Gastroesophageal sphincter (tissue), 4 donors: ENCODE measurements around the gene FKBP15. TPM values are rescaled to one million over a fixed set of nuclear protein-coding genes. Genes with fewer than 3 reads are reported as not detected.

ENCODE experiments used
- ATAC-seq: fragments of 150-250 bp; one replicate; pipeline ENCODE4 v1.9.1; 2016; ENCODE audit warnings: mild to moderate bottlenecking, moderate library complexity
- H3K27ac ChIP-seq, 4 donors: fragments of 200-600 bp; sonication (generic) in 3 of 4; 1 replicate in 3 of 4; 2 replicates in 1 of 4; pipeline ENCODE4 v1.5.1; 2016 to 2019
- H3K27me3 ChIP-seq: fragments of 200-600 bp; sonication (generic); one replicate; pipeline ENCODE4 v1.5.1; 2019
- H3K36me3 ChIP-seq, 2 donors: fragments of 200-600 bp; sonication (generic); one replicate each; pipeline ENCODE4 v1.5.1; 2019; ENCODE audit warnings: control low read depth in 1 of 2
- H3K4me1 ChIP-seq, 3 donors: fragments of 200-600 bp; sonication (generic); 1 replicate in 2 of 3; 2 replicates in 1 of 3; pipeline ENCODE4 v1.5.1; 2016 to 2019; ENCODE audit warnings: control low read depth in 2 of 3
- H3K4me3 ChIP-seq, 2 donors: fragments of 200-600 bp; sonication (generic); one replicate each; pipeline ENCODE4 v1.5.1; 2019; ENCODE audit warnings: mild to moderate bottlenecking in 1 of 2, moderate library complexity in 1 of 2
- H3K9me3 ChIP-seq, 3 donors: fragments of 200-600 bp; sonication (generic); one replicate each; pipeline ENCODE4 v1.5.1; 2017 to 2019; ENCODE audit warnings: control low read depth in 2 of 3
- EP300 ChIP-seq: sonication (generic); formaldehyde crosslinking; IDR thresholded peaks from one replicate; pipeline ENCODE4 v1.6.1; 2017; ENCODE audit warnings: antibody characterized with exemption, mild to moderate bottlenecking
- POLR2A ChIP-seq, 2 donors: fragments of 450-650 bp; IDR thresholded peaks; one replicate each; pipeline ENCODE4 v1.6.1; 2017; ENCODE audit warnings: antibody characterized with exemption in 2 of 2, mild to moderate bottlenecking in 2 of 2, moderate library complexity in 1 of 2
- POLR2AphosphoS5 ChIP-seq: sonication (generic); formaldehyde crosslinking; IDR thresholded peaks from one replicate; pipeline ENCODE4 v1.6.1; 2017; ENCODE audit warnings: antibody characterized with exemption
- WGBS, 2 donors: methylation state at CpG; one replicate each; pipeline ENCODE4 v1.1.5; 2018; ENCODE audit warnings: low coverage in 1 of 2; 5-methylcytosine and 5-hydroxymethylcytosine counted together
- total RNA-seq, 4 donors: library from RNA; depleted of rRNA; stranded (reverse); fragments of >200 nt; gene quantifications; one replicate each; pipeline ENCODE4 v1.1.0, GENCODE V29; 2016
- TF ChIP-seq, protein P1 (sequence below), 4 experiments: fragments of 200-600 bp in 2 of 4; fragments of 450-650 bp in 2 of 4; sonication (generic) in 1 of 4; IDR thresholded peaks; one replicate each; pipeline ENCODE4 v1.5.1; 2017 to 2019; ENCODE audit warnings: antibody characterized with exemption in 4 of 4, mild to moderate bottlenecking in 2 of 4, moderate library complexity in 2 of 4

The FKBP15 gene
- total RNA-seq, 4 donors from 2014 or later, result 20.2 to 30.7 (median 22.7) TPM

DNA sequence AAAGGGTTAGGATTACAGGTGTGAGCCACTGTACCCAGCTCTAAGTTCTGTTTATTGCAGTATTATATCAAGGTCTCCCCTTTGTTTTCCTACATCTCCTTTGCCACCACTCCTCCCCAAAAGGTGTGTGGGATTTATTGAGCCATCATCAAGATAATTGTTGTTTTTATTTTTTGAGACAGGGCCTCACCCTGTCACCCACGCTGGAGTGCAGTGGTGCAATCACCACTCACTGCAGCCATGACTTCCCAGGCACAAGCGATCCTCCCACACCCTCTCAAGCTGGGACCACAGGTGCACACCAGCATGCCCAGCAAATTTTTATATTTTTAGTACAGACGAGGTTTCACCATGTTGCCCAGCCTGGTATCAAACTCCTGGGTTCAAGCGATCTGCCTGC is 24.8 kb upstream of the FKBP15 start:
- TF ChIP-seq POLR2A (IDR thresholded peaks at IDR 0.05), result no peak
- TF ChIP-seq, protein P1, sequence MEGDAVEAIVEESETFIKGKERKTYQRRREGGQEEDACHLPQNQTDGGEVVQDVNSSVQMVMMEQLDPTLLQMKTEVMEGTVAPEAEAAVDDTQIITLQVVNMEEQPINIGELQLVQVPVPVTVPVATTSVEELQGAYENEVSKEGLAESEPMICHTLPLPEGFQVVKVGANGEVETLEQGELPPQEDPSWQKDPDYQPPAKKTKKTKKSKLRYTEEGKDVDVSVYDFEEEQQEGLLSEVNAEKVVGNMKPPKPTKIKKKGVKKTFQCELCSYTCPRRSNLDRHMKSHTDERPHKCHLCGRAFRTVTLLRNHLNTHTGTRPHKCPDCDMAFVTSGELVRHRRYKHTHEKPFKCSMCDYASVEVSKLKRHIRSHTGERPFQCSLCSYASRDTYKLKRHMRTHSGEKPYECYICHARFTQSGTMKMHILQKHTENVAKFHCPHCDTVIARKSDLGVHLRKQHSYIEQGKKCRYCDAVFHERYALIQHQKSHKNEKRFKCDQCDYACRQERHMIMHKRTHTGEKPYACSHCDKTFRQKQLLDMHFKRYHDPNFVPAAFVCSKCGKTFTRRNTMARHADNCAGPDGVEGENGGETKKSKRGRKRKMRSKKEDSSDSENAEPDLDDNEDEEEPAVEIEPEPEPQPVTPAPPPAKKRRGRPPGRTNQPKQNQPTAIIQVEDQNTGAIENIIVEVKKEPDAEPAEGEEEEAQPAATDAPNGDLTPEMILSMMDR (IDR thresholded peaks at IDR 0.05), result no peak
- no peak for TF ChIP-seq EP300
- TF ChIP-seq POLR2AphosphoS5, result no peak
- Histone ChIP-seq H3K27me3 (no peaks in the 10 kb centered on the region), H3K27ac (no peak overlapping the region), H3K36me3 (no peaks in the 10 kb centered on the region), H3K4me1 (no peaks in the 10 kb centered on the region), H3K9me3 (no peaks in the 10 kb centered on the region), H3K4me3 (no peak overlapping the region)
- ATAC-seq, result no peak
- 93 to 100% methylated on average over 2 to 4 of the region's 4 CpGs for WGBS, 2 donors

DNA sequence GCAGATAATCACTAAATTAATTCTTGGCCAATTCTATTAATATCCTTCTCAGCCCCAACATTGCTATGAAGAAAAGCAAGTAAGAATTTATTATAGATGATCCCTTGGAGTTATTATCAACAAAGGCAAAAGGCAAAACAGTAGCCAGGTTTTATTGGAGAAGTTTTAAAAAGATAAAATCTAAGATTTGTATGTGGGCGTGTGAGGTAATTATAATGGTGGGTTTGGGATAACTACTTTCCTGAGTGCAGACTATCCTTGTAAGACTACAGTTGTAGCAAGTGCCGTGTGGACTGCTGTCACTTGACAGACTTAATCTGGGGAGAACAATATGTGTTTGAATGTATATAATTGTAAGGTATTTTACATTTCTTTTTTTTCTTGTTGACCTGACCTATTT is 23.5 kb upstream of the FKBP15 start:
- no peaks in the 10 kb centered on the region for H3K27me3 ChIP-seq
- no peak overlapping the region for H3K27ac ChIP-seq
- 75 to 79% methylated on average over 2 of the region's 2 CpGs for WGBS, 2 donors
- H3K9me3 ChIP-seq, result no peaks in the 10 kb centered on the region
- no peak for ATAC-seq
- H3K36me3 ChIP-seq, result no peaks in the 10 kb centered on the region
- no peak for TF ChIP-seq POLR2AphosphoS5
- TF ChIP-seq EP300, result no peak
- TF ChIP-seq POLR2A (IDR thresholded peaks at IDR 0.05), result no peak
- TF ChIP-seq, protein P1 (IDR thresholded peaks at IDR 0.05), result no peak
- H3K4me1 ChIP-seq, result no peaks in the 10 kb centered on the region
- no peak overlapping the region for H3K4me3 ChIP-seq

DNA sequence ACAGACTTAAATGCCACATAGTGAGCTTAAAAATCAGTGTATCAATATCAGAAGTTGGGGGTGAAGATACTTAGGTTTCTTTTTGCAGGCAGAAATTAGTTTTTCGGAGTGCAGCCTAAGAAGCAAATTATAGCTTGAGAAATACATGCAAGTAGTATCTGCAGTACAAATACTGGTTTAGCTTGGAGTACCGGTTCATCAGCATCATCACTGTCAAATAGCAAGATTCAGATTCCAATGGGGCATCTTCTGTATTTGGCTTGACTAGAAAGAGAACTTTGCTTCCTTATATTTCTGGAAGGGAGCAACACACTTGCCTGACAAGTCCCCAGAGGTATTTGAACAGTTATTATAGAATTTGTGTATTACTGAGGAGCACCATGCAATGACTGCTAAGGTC is 20.1 kb upstream of the FKBP15 start:
- TF ChIP-seq EP300 (no peak), POLR2AphosphoS5 (no peak), POLR2A (IDR thresholded peaks at IDR 0.05) (no peak)
- TF ChIP-seq, protein P1 (IDR thresholded peaks at IDR 0.05), result no peak
- H3K27ac ChIP-seq, result no peak overlapping the region
- H3K27me3 ChIP-seq, result no peaks in the 10 kb centered on the region
- no peak overlapping the region for H3K4me3 ChIP-seq
- 96 to 100% methylated on average over 2 of the region's 2 CpGs for WGBS, 2 donors
- no peaks in the 10 kb centered on the region for H3K36me3 ChIP-seq
- H3K4me1 ChIP-seq, result no peaks in the 10 kb centered on the region
- H3K9me3 ChIP-seq, result no peaks in the 10 kb centered on the region
- ATAC-seq, result no peak

DNA sequence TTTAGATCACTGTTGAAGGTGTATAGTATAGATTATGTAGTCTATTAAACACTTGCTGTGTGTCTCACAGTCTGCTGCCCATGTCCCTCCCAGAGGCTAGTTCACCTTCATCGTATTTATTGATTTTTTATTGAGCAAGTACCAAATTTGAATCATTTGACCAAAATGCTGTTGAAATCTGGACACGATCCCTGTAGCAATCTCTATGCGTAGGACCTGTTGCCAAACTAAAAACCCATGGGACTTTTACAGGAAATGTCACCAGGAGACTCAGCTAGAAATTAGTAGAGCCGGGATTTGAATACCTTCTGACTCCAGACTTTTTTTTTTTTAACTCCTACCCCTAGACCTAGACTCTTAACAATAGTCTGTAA is 17.8 kb upstream of the FKBP15 start:
- Histone ChIP-seq H3K36me3 (no peaks in the 10 kb centered on the region), H3K9me3 (no peaks in the 10 kb centered on the region), H3K4me3 (no peak overlapping the region), H3K27me3 (no peaks in the 10 kb centered on the region), H3K4me1 (no peaks in the 10 kb centered on the region), H3K27ac (no peak overlapping the region)
- 43 to 58% methylated on average over 1 to 4 of the region's 4 CpGs for WGBS, 2 donors
- no peak for TF ChIP-seq POLR2A (IDR thresholded peaks at IDR 0.05)
- TF ChIP-seq, protein P1 (IDR thresholded peaks at IDR 0.05), result no peak
- no peak for TF ChIP-seq POLR2AphosphoS5
- no peak for TF ChIP-seq EP300
- no peak for ATAC-seq

DNA sequence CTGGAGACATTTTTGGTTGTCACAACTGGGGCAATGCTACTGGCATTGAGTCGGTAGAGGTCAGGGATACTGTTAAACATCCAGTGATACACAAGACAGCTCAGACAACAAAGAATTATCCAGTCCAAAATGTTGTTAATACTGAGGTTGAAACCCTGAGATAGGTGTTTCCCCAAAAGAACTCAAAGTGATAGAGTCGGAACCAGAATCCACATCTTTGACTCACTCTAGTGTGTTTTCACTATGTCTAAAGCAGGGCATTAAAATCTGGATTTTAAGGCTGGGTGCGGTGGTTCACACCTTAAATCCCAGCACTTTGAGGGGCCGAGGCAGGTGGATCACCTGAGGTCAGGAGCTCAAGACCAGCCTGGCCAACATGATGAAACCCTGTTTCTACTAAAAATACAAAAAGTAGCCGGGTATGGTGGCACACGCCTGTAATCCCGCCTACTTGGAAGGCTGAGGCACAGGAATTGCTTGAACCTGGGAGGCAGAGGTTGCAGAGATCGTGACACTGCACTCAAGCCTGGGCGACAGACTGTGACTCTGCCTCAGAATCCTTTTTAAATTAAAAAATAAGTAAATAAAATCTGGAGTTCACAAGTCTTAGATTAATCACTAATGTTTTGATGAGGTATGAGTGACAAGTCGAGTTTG is 17.3 kb upstream of the FKBP15 start:
- WGBS, 2 donors, result 89% methylated on average over 8 to 9 of the region's 10 CpGs
- no peak for ATAC-seq
- no peak for TF ChIP-seq POLR2A (IDR thresholded peaks at IDR 0.05)
- TF ChIP-seq, protein P1 (IDR thresholded peaks at IDR 0.05), result no peak
- no peak for TF ChIP-seq POLR2AphosphoS5
- TF ChIP-seq EP300, result no peak

More for the DNA sequence above, 17.3 kb upstream of the FKBP15 start:
- Histone ChIP-seq H3K4me1 (peaks cover 0 to 3% (median 0%) of the 10 kb centered on the region in 3 donors), H3K27ac (no peak overlapping the region), H3K4me3 (no peak overlapping the region), H3K36me3 (no peaks in the 10 kb centered on the region), H3K9me3 (no peaks in the 10 kb centered on the region), H3K27me3 (no peaks in the 10 kb centered on the region)
